RWPE1 (cell line): ENCODE measurements around the gene ANG.
A peak's percentile ranks its signal among the peaks of the same experiment; 100 is the strongest.
"Not testable (repeated sequence)": the region's sequence is repeated elsewhere in the genome, so short reads cannot be mapped to it uniquely, and the experiment has no call there.

Source experiments
- CTCF ChIA-PET: fragments of 350-600 bp; sonication (Branson Sonifier 250); formaldehyde crosslinking; extraction: SDS; loops from one replicate; lab custom pipeline; 2021; lab: Yijun Ruan, JAX
- POLR2A ChIA-PET: fragments of 400-600 bp; formaldehyde crosslinking; extraction: SDS; loops from one replicate; lab custom pipeline; 2020; ENCODE audit warnings: antibody characterized with exemption; ENCODE audit not compliant: low non-redundant PET; lab: Yijun Ruan, JAX
- DNase-seq: peaks from one replicate; pipeline ENCODE4 v3.0.0; 2012; ENCODE audit warnings: low spot score
- H3K27ac ChIP-seq: fragments of 450-650 bp; 2 replicates; pipeline ENCODE4 v1.5.1; 2017
- TF ChIP-seq, protein P1 (sequence below): fragments of 450-650 bp; conservative IDR thresholded peaks from 2 replicates; pipeline ENCODE4 v1.5.1; 2017; ENCODE audit warnings: low read depth, mild to moderate bottlenecking

ANG gene

GRCh38 chr14:20696764-20697163 is 8.2 kb downstream of the ANG start:
- ChIA-PET POLR2A (interaction anchor here (0.7 kb wide), 1 partner anchor 294 kb away, joined by 3 read pairs; no protein-coding TSS in a partner anchor), CTCF (interaction anchor here (0.6 to 1.6 kb wide), 8 partner anchors 16 to 431 kb away, joined by 3 to 11 read pairs (median 4); partner anchors contain the start of gene SLC39A2)
- H3K27ac ChIP-seq: no peak overlapping the region
- no peak for DNase-seq
- TF ChIP-seq, protein P1, sequence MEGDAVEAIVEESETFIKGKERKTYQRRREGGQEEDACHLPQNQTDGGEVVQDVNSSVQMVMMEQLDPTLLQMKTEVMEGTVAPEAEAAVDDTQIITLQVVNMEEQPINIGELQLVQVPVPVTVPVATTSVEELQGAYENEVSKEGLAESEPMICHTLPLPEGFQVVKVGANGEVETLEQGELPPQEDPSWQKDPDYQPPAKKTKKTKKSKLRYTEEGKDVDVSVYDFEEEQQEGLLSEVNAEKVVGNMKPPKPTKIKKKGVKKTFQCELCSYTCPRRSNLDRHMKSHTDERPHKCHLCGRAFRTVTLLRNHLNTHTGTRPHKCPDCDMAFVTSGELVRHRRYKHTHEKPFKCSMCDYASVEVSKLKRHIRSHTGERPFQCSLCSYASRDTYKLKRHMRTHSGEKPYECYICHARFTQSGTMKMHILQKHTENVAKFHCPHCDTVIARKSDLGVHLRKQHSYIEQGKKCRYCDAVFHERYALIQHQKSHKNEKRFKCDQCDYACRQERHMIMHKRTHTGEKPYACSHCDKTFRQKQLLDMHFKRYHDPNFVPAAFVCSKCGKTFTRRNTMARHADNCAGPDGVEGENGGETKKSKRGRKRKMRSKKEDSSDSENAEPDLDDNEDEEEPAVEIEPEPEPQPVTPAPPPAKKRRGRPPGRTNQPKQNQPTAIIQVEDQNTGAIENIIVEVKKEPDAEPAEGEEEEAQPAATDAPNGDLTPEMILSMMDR: no peak

DNA sequence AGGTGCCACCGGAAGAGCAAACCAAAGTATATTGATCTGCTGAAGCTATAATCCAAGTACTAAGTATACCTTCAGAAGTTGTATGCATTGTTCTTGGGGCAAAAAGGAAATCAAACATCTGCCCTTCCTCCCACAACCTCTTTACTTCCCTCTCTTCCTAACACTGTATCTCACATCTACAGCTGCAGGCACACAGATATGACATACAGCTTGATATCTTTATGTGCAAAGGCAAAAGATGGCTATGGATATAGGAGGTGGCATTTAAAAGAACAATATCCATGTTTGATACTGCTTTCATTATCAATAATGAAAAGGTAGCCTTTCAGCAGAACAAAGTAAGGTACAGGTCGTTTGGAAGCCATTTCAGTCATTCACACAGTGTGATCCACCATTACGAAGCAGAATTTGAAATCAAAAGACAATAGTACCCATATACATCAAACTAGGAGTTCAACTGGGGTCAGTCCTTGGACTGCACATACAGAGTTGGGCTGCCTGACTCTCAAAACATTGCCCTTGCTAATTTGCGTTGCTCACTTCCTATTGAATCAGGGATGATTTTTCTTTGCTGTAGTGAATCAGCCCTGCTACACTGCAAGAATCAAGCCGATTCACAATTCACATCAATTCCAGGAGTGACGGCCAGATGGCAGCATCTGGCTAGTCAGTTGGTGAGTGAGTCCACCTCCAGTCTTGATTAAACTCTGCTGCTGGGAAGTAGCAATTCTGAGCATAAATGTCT is 8.9 kb downstream of the ANG start:
- CTCF ChIA-PET: interaction anchor here (0.6 to 1.6 kb wide), 8 partner anchors 134 to 430 kb away, joined by 3 to 11 read pairs (median 3); partner anchors contain the start of gene SLC39A2
- no peak overlapping the region for H3K27ac ChIP-seq
- TF ChIP-seq, protein P1: peak; percentile 78
- POLR2A ChIA-PET: interaction anchor here (0.7 kb wide), 1 partner anchor 293 kb away, joined by 3 read pairs; no protein-coding TSS in a partner anchor
- no peak for DNase-seq

DNA sequence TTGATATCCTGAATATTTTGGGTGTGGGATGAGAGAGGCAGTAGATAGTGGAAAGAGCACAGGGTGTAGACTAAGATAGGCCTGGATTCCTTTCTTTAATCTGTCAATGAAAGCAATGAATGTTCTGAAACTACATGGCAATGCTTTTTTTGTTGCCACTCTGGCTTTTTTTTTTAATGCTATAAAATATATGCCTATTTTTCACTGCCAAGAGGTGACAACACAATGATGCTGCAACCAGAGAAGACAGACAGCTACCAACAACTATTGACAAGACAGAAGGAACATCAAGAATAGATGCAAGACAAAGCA is 9.4 kb downstream of the ANG start:
- DNase-seq: no peak
- no peak overlapping the region for H3K27ac ChIP-seq
- ChIA-PET POLR2A (no interaction called here), CTCF (interaction anchor here (0.7 to 1.1 kb wide), 5 partner anchors 9 to 169 kb away, joined by 3 to 4 read pairs (median 3); partner anchors contain the start of gene ANG)
- TF ChIP-seq, protein P1: peak; percentile 36; the same call in 1 of the 2 replicates

DNA sequence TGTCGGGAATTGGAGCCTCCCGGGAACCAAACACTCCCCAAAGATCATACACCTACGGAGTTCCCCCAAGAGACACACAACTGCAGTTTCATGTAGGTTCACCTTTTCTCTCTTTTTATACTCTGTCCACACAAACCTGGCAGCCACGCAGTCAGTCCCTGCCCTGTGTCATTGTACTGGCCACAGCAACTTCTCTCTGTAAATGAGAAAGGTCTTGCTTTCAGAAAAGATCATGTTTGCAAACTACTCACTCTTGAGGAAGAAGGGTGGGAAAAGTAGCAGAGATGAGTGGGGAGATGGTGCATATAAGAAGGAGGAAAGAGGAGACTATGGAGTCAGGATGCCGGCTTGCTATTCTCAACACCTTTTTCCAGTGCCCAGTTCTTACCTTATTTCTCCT is 10.4 kb downstream of the ANG start:
- CTCF ChIA-PET: interaction anchor here (0.6 to 1.1 kb wide), 7 partner anchors 10 to 306 kb away, joined by 3 to 4 read pairs (median 3); partner anchors contain the start of gene ANG
- no peak for DNase-seq
- POLR2A ChIA-PET: no interaction called here
- TF ChIP-seq, protein P1: no peak
- H3K27ac ChIP-seq: no peak overlapping the region

GRCh38 chr14:20699931-20700330 is 11.4 kb downstream of the ANG start:
- CTCF ChIA-PET: interaction anchor here (1.2 to 1.7 kb wide), 3 partner anchors 156 to 271 kb away, joined by 3 to 7 read pairs (median 6); no protein-coding TSS in a partner anchor
- no peak for DNase-seq
- TF ChIP-seq, protein P1: no peak
- no peak overlapping the region for H3K27ac ChIP-seq
- POLR2A ChIA-PET: no interaction called here

DNA sequence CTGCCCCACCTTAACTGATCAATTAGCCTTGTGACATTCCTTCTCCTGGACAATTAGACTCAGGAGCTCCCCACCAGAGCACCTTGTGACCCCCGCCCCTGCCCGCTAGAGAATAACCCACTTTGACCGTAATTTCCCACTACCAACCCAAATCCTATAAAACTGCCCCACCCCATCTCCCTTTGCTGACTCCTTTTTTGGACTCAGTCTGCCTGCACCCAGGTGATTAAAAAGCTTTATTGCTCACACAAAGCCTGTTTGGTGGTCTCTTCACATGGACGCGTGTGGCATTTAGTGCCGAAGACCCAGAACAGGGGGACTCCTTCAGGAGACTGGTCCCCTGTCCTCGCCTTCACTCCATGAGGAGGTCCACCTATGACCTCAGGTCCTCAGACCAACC is 12.4 kb downstream of the ANG start:
- CTCF ChIA-PET: interaction anchor here (1.6 to 1.7 kb wide), 2 partner anchors 155 to 270 kb away, joined by 6 to 7 read pairs; no protein-coding TSS in a partner anchor

More for the DNA sequence above, 12.4 kb downstream of the ANG start:
- DNase-seq, POLR2A ChIA-PET, H3K27ac ChIP-seq: not testable (repeated sequence)
